Subcutaneous adipose tissue (tissue), 4 donors: ENCODE measurements around the gene RPL28. TPM values are rescaled to one million over a fixed set of nuclear protein-coding genes. Genes with fewer than 3 reads are reported as not detected.

Source experiments
- total RNA-seq, 4 donors: library from RNA; depleted of rRNA; stranded (reverse); fragments of >200 nt; gene quantifications; one replicate each; pipeline ENCODE4 v1.1.0, GENCODE V29; 2016
- TF ChIP-seq, protein P1 (sequence below): fragments of 450-650 bp; IDR thresholded peaks from one replicate; pipeline ENCODE4 v1.5.1; 2016; ENCODE audit warnings: low read depth, mild to moderate bottlenecking, control low read depth, antibody characterized with exemption, moderate library complexity

RPL28 gene
- total RNA-seq, 4 donors from 2014 or later, result 283 to 590 (median 367) TPM

DNA sequence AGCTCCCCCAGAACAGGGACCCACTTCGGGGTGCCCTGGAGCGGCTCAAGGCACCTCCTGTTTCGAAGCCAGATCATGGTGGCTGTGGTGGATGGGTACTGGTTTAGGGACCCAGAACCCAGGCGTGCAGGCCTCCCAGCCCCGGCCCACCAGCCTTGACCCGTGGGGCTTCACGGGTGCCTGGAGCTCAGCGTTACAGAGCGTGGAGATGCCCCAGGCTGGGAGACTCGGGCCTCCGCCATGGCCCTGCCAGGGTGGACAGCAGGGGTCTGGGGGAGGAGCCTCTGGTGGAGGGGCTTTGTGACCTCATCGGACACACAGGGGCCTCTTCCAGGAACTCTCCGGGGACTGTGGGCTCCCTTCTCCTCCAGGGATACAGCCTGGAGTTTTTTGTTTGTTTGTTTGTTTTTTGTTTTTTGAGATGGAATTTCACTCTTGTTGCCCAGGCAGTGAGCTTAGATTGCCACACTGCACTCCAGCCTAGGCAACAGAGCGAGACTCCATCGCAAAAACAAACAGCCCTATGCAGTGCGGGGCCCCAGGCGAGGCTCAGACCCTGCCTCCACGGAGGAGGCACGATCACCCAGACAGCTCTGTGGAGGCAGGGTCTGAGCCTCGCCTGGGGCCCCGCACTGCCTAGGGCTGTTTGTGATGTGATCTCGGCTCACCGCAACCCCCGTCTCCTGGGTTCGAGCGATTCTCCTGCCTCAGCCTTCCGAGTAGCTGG is 22.6 kb upstream of the RPL28 start, which contains the start of gene GARIN5B:
Gene GARIN5B (minus strand): TSS at position 271 of the 727 bp plus-strand sequence. CDS start 194 bp downstream, at position 77.
- TF ChIP-seq, protein P1, sequence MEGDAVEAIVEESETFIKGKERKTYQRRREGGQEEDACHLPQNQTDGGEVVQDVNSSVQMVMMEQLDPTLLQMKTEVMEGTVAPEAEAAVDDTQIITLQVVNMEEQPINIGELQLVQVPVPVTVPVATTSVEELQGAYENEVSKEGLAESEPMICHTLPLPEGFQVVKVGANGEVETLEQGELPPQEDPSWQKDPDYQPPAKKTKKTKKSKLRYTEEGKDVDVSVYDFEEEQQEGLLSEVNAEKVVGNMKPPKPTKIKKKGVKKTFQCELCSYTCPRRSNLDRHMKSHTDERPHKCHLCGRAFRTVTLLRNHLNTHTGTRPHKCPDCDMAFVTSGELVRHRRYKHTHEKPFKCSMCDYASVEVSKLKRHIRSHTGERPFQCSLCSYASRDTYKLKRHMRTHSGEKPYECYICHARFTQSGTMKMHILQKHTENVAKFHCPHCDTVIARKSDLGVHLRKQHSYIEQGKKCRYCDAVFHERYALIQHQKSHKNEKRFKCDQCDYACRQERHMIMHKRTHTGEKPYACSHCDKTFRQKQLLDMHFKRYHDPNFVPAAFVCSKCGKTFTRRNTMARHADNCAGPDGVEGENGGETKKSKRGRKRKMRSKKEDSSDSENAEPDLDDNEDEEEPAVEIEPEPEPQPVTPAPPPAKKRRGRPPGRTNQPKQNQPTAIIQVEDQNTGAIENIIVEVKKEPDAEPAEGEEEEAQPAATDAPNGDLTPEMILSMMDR, result no peak

- TF ChIP-seq, protein P1, result no peak
Measured at GRCh38 chr19:55365245-55365644, 20.5 kb upstream of the RPL28 start.

DNA sequence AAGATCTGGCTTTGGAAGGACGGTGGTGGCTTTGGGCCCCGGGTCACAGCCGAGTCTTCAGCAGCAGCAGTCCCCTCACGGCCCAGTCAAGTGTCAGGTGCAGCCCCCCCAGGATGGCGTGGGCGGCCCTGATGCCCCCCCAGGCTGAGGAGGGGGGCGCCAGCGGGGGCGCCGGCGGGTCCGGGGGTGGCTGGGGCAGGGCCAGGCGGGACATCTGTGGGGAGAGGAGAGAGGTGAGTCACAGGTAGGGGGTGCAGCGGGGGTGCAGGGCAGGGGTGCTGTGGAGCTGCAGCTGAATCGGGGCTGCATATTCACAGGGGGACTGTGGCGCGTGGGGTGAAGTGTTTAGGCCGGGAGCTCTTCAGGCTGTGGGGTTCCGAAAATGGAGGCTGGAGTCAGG is 19.8 kb upstream of the RPL28 start:
- TF ChIP-seq, protein P1, result no peak

GRCh38 chr19:55366790-55367189 is 18.9 kb upstream of the RPL28 start:
- TF ChIP-seq, protein P1, result no peak

GRCh38 chr19:55368106-55368505 is 17.6 kb upstream of the RPL28 start:
- TF ChIP-seq, protein P1, result no peak

- TF ChIP-seq, protein P1, result no peak
Measured at GRCh38 chr19:55368701-55369563, 16.8 kb upstream of the RPL28 start.

GRCh38 chr19:55369653-55370304 is 16.0 kb upstream of the RPL28 start:
- TF ChIP-seq, protein P1, result no peak
